ENCODE data around the gene BMPR1A.

GRCh38 chr10:86904600-86904999 lies 148.2 kb downstream of the BMPR1A start:
- TF ChIP-seq CTCF (IDR thresholded peaks at IDR 0.05): no peak
- TF ChIP-seq ESRRA (CRISPR knock-in tag; IDR thresholded peaks at IDR 0.05; ENCODE audit: borderline replicate concordance): no peak
